Right lobe of liver (tissue), 6 donors: Measurements from ENCODE around the gene COCH. TPM values are rescaled to one million over a fixed set of nuclear protein-coding genes. Genes with fewer than 3 reads are reported as not detected.

Experiments used
- ATAC-seq, 4 donors: fragments of 200-7000 bp; cut with Tn5 transposase; one replicate each; pipeline ENCODE4 v1.9.1; 2020; ENCODE audit warnings: mild to moderate bottlenecking in 4 of 4, moderate library complexity in 4 of 4
- DNase-seq, 3 donors: peaks; one replicate each; pipeline ENCODE4 v3.0.0-alpha.2; 2020
- H3K27ac ChIP-seq, 3 donors: fragments of 200-600 bp; one replicate each; pipeline ENCODE4 v1.8.0; 2022
- H3K27me3 ChIP-seq, 2 donors: fragments of 200-600 bp; one replicate each; pipeline ENCODE4 v1.8.0; 2022
- H3K36me3 ChIP-seq, 4 donors: fragments of 200-600 bp; sonication (generic) in 1 of 4; one replicate each; pipeline versions ENCODE4 v1.5.1 to v1.8.0; 2017 to 2022; ENCODE audit warnings: control low read depth in 1 of 4
- H3K4me1 ChIP-seq, 4 donors: fragments of 200-600 bp; sonication (generic) in 1 of 4; one replicate each; pipeline versions ENCODE4 v1.5.1 to v1.8.0; 2017 to 2022; ENCODE audit warnings: control low read depth in 1 of 4
- H3K4me3 ChIP-seq, 3 donors: fragments of 200-600 bp; one replicate each; pipeline ENCODE4 v1.8.0; 2022
- H3K9me3 ChIP-seq, 4 donors: fragments of 200-600 bp; sonication (generic) in 1 of 4; one replicate each; pipeline versions ENCODE4 v1.5.1 to v1.8.0; 2017 to 2022; ENCODE audit warnings: control low read depth in 1 of 4
- POLR2A ChIP-seq: fragments of 450-650 bp; IDR thresholded peaks from one replicate; pipeline ENCODE4 v1.6.1; 2017; ENCODE audit warnings: antibody characterized with exemption, mild to moderate bottlenecking
- WGBS: methylation state at CpG from one replicate; pipeline ENCODE4 v1.1.6; 2018; ENCODE audit warnings: low coverage, low lambda C conversion rate; ENCODE audit not compliant: insufficient coverage; ENCODE audit errors: missing lambda C conversion rate; 5-methylcytosine and 5-hydroxymethylcytosine counted together
- intact Hi-C, 2 donors: fragments of 100-400 bp; cut with DNase I; formaldehyde crosslinking; loops; one replicate each; pipeline versions ENCODE4 v1.11.2 to v1.14.1; 2022
- total RNA-seq, 6 experiments: library from RNA; depleted of rRNA in 2 of 6; stranded (reverse); fragments of >200 nt in 2 of 6; fragmentation: NEBNext Ultra II Directional in 3 of 6; extraction: Animal tissue kit (Norgen Biotek cat#: 25700) in 3 of 6; gene quantifications; one replicate each; pipeline versions ENCODE4 v1.1.0 to v1.2.4, GENCODE V29; 2016 to 2023
- TF ChIP-seq, protein P1 (sequence below), 4 donors: fragments of 200-600 bp in 3 of 4; fragments of 450-650 bp in 1 of 4; IDR thresholded peaks; one replicate each; pipeline versions ENCODE4 v1.5.1 to v1.8.0; 2016 to 2022; ENCODE audit warnings: antibody characterized with exemption in 4 of 4, mild to moderate bottlenecking in 2 of 4
- donor health status: DM: no; HTN: yes; CAD: no.
- donor health status: DM: no; HTN: no; CAD: no.
- donor health status: DM: no; HTN: no; CAD: no.
- donor health status: DM: no; HTN: yes; CAD: no.
- donor health status: DM: no; HTN: yes; CAD: no.

COCH gene
- total RNA-seq, 6 experiments from 2014 or later = 0.14 to 2.9 (median 0.60) TPM; not detected in 1

DNA sequence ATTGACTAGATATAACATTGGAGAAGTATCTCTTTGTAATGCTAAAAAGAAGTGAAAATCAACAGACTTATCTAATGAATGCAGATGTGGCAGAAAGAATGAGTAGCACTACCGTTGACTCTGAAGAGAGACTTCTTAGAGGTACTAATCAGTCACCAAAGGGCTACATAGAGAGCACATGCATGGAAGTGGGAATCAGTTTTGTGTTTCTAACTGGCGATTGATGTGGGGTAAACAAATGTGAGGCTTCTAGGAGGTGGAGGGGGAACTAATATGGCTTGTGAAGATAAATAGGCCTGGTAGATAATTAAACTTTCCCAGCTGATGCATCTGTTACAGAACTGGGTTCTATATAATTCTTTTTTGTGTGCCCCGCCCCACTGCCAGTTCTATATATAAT lies 10.5 kb downstream of the COCH start:
- no peak for DNase-seq
- H3K4me1 ChIP-seq = no peaks in the 10 kb centered on the region
- no peak overlapping the region for H3K4me3 ChIP-seq
- no peak for ATAC-seq
- TF ChIP-seq, protein P1, sequence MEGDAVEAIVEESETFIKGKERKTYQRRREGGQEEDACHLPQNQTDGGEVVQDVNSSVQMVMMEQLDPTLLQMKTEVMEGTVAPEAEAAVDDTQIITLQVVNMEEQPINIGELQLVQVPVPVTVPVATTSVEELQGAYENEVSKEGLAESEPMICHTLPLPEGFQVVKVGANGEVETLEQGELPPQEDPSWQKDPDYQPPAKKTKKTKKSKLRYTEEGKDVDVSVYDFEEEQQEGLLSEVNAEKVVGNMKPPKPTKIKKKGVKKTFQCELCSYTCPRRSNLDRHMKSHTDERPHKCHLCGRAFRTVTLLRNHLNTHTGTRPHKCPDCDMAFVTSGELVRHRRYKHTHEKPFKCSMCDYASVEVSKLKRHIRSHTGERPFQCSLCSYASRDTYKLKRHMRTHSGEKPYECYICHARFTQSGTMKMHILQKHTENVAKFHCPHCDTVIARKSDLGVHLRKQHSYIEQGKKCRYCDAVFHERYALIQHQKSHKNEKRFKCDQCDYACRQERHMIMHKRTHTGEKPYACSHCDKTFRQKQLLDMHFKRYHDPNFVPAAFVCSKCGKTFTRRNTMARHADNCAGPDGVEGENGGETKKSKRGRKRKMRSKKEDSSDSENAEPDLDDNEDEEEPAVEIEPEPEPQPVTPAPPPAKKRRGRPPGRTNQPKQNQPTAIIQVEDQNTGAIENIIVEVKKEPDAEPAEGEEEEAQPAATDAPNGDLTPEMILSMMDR (IDR thresholded peaks at IDR 0.05) = no peak
- TF ChIP-seq POLR2A = no peak
- no peaks in the 10 kb centered on the region for H3K9me3 ChIP-seq
- intact Hi-C loops = no loop called here
- 67% methylated on average over 3 of the region's 3 CpGs for WGBS
- no peaks in the 10 kb centered on the region for H3K36me3 ChIP-seq
- no peak overlapping the region for H3K27ac ChIP-seq
- no peaks in the 10 kb centered on the region for H3K27me3 ChIP-seq

DNA sequence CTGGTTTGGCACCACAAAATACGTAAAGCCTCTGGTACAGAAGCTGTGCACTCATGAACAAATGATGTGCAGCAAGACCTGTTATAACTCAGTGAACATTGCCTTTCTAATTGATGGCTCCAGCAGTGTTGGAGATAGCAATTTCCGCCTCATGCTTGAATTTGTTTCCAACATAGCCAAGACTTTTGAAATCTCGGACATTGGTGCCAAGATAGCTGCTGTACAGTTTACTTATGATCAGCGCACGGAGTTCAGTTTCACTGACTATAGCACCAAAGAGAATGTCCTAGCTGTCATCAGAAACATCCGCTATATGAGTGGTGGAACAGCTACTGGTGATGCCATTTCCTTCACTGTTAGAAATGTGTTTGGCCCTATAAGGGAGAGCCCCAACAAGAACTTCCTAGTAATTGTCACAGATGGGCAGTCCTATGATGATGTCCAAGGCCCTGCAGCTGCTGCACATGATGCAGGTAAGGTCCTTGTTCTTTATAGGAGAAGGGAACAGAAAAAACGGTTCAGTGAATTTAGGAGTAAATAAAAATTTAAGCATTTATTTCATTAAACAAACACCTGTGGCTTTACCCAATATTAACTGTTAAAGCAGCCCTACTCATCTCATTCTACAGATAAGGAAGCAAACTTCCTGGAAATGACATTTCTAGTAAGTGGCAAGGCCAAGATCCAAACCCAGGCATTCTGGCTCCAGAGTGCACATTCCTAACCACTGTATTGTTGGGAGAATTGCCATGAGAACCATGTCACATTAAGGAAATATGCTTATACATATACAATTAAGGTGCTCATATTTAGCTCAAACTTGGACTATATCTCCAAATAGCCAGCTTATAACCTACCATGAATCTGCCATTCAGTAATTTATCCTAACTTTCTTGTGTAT lies 11.7 kb downstream of the COCH start:
- no peak overlapping the region for H3K27ac ChIP-seq
- no peak overlapping the region for H3K4me3 ChIP-seq
- intact Hi-C loops = no loop called here
- TF ChIP-seq POLR2A = no peak
- TF ChIP-seq, protein P1 (IDR thresholded peaks at IDR 0.05) = no peak
- no peak for DNase-seq
- no peaks in the 10 kb centered on the region for H3K9me3 ChIP-seq
- no peaks in the 10 kb centered on the region for H3K27me3 ChIP-seq
- peak in 3 of 4 donors; percentile 23 to 41 (median 33) for ATAC-seq
- WGBS = 50% methylated on average over 7 of the region's 7 CpGs
- no peaks in the 10 kb centered on the region for H3K36me3 ChIP-seq
- no peaks in the 10 kb centered on the region for H3K4me1 ChIP-seq

DNA sequence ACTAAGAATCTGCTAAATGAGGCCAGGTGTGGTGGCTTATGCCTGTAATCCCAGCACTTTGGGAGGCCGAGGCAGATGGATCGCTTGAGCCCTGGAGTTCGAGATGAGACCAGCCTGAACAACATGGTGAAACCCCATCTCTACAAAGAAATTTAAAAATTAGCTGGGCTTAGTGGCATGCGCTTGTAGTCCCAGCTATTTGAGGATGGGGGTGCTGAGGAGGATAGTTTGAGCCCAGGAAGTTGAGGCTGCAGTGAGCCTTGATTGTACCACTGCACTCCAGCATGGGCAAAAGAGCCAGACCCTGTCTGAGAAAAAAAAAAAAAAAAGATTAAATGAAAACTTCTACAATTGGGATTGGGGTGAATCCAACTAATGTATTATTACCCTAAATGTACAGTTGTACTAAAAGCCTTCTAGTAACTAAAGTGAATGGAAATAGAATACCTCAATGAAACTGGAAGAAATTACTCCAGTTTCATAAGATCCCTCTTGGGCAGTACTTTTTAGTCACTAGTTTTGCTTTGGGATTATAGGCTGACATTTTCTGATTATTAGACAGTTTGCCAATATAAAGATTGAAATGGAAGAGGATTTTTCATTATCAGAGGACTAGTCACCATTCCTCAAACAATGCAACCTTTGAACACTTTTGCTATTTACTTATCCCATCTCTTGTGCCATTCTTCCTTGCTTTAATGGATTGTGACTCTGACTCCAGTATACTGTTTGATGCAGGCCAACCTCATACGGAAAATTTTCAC lies 14.3 kb downstream of the COCH start:
- DNase-seq = no peak
- 83% methylated on average over 2 of the region's 5 CpGs for WGBS
- Histone ChIP-seq H3K27ac (no peak overlapping the region), H3K4me3 (no peak overlapping the region), H3K9me3 (no peaks in the 10 kb centered on the region), H3K27me3 (no peaks in the 10 kb centered on the region), H3K4me1 (no peaks in the 10 kb centered on the region), H3K36me3 (no peaks in the 10 kb centered on the region)
- no peak for TF ChIP-seq POLR2A
- TF ChIP-seq, protein P1 (IDR thresholded peaks at IDR 0.05) = no peak
- intact Hi-C loops = no loop called here
- ATAC-seq = peak in 2 of 4 donors; percentile 26 to 38

DNA sequence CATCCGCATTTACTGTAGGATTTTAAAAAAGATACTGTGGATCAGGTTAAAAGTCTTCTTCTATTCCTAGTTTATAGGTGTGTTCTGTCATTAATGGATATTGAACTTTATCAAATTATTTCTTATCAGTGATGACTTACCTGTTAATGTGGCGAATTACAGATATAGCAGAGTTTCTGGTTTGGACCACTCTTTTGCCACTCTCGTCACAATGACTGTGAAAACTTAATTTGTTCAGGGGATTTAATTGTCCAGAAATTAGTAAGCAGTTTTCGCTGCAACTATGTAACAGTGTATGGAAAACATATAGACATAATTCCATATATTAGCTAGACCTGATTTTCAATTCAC lies 14.9 kb downstream of the COCH start:
- Histone ChIP-seq H3K4me1 (no peaks in the 10 kb centered on the region), H3K36me3 (peaks cover 0 to 4% (median 0%) of the 10 kb centered on the region in 4 donors), H3K4me3 (no peak overlapping the region), H3K9me3 (no peaks in the 10 kb centered on the region), H3K27me3 (no peaks in the 10 kb centered on the region), H3K27ac (no peak overlapping the region)
- no peak for TF ChIP-seq POLR2A
- TF ChIP-seq, protein P1 (IDR thresholded peaks at IDR 0.05) = no peak
- WGBS = 71% methylated on average over 4 of the region's 4 CpGs
- intact Hi-C loops = no loop called here
- no peak for ATAC-seq
- DNase-seq = no peak
